ENCODE measurements around the gene IRF2BP1.

- no peak for TF ChIP-seq POLR2AphosphoS5 (IDR thresholded peaks at IDR 0.05; ENCODE audit: low read depth, low read length)
- no peak for TF ChIP-seq POLR2A (IDR thresholded peaks at IDR 0.05; ENCODE audit: low read depth, low read length)
Observed at GRCh38 chr19:45924891-45925447, 39.0 kb upstream of the IRF2BP1 start.
